ENCODE results near the gene STK24.

Gene STK24

GRCh38 chr13:98546402-98546801 lies 30.5 kb downstream of the STK24 start (continued):
- TF ChIP-seq PATZ1 (CRISPR knock-in tag; IDR thresholded peaks at IDR 0.05; ENCODE audit: borderline replicate concordance) (no peak), ZNF8 (CRISPR knock-in tag; IDR thresholded peaks at IDR 0.05) (no peak)

GRCh38 chr13:98544104-98544710 lies 32.7 kb downstream of the STK24 start:
- TF ChIP-seq, protein P1, sequence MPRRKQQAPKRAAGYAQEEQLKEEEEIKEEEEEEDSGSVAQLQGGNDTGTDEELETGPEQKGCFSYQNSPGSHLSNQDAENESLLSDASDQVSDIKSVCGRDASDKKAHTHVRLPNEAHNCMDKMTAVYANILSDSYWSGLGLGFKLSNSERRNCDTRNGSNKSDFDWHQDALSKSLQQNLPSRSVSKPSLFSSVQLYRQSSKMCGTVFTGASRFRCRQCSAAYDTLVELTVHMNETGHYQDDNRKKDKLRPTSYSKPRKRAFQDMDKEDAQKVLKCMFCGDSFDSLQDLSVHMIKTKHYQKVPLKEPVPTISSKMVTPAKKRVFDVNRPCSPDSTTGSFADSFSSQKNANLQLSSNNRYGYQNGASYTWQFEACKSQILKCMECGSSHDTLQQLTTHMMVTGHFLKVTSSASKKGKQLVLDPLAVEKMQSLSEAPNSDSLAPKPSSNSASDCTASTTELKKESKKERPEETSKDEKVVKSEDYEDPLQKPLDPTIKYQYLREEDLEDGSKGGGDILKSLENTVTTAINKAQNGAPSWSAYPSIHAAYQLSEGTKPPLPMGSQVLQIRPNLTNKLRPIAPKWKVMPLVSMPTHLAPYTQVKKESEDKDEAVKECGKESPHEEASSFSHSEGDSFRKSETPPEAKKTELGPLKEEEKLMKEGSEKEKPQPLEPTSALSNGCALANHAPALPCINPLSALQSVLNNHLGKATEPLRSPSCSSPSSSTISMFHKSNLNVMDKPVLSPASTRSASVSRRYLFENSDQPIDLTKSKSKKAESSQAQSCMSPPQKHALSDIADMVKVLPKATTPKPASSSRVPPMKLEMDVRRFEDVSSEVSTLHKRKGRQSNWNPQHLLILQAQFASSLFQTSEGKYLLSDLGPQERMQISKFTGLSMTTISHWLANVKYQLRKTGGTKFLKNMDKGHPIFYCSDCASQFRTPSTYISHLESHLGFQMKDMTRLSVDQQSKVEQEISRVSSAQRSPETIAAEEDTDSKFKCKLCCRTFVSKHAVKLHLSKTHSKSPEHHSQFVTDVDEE (CRISPR knock-in tag; IDR thresholded peaks at IDR 0.05): no peak
- no peak for TF ChIP-seq RARB (CRISPR knock-in tag; IDR thresholded peaks at IDR 0.05)
- TF ChIP-seq OSR1 (CRISPR knock-in tag; IDR thresholded peaks at IDR 0.05): no peak
- ATAC-seq: no peak

- no peak for ATAC-seq
These were observed 33.4 kb downstream of the STK24 start for GRCh38 chr13:98543378-98544103.

More at GRCh38 chr13:98543378-98544103, 33.4 kb downstream of the STK24 start:
- no peak for TF ChIP-seq PPARA (CRISPR knock-in tag; IDR thresholded peaks at IDR 0.05; ENCODE audit: borderline replicate concordance)
- no peak for TF ChIP-seq GLIS3 (CRISPR knock-in tag; IDR thresholded peaks at IDR 0.05)
- TF ChIP-seq, protein P1 (CRISPR knock-in tag; IDR thresholded peaks at IDR 0.05): no peak
- TF ChIP-seq, protein P2, sequence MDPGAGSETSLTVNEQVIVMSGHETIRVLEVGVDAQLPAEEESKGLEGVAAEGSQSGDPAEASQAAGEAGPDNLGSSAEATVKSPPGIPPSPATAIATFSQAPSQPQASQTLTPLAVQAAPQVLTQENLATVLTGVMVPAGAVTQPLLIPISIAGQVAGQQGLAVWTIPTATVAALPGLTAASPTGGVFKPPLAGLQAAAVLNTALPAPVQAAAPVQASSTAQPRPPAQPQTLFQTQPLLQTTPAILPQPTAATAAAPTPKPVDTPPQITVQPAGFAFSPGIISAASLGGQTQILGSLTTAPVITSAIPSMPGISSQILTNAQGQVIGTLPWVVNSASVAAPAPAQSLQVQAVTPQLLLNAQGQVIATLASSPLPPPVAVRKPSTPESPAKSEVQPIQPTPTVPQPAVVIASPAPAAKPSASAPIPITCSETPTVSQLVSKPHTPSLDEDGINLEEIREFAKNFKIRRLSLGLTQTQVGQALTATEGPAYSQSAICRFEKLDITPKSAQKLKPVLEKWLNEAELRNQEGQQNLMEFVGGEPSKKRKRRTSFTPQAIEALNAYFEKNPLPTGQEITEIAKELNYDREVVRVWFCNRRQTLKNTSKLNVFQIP (CRISPR knock-in tag; IDR thresholded peaks at IDR 0.05; ENCODE audit: borderline replicate concordance, low read depth): no peak
- no peak for TF ChIP-seq ZFP3 (CRISPR knock-in tag; IDR thresholded peaks at IDR 0.05)
- no peak for TF ChIP-seq TOX (CRISPR knock-in tag; IDR thresholded peaks at IDR 0.05; ENCODE audit: borderline replicate concordance)
- TF ChIP-seq BACH2 (CRISPR knock-in tag; IDR thresholded peaks at IDR 0.05; ENCODE audit: borderline replicate concordance): no peak
- no peak for TF ChIP-seq TCF4 (CRISPR knock-in tag; IDR thresholded peaks at IDR 0.05; ENCODE audit: borderline replicate concordance)
- no peak for TF ChIP-seq ARNTL (CRISPR knock-in tag; IDR thresholded peaks at IDR 0.05; ENCODE audit: borderline replicate concordance, low read depth)
- TF ChIP-seq ZC3H10 (CRISPR knock-in tag; IDR thresholded peaks at IDR 0.05): no peak
- TF ChIP-seq ZNF70 (CRISPR knock-in tag; IDR thresholded peaks at IDR 0.05): no peak
- no peak for TF ChIP-seq ZFP30 (CRISPR knock-in tag; IDR thresholded peaks at IDR 0.05)
- TF ChIP-seq, protein P3, sequence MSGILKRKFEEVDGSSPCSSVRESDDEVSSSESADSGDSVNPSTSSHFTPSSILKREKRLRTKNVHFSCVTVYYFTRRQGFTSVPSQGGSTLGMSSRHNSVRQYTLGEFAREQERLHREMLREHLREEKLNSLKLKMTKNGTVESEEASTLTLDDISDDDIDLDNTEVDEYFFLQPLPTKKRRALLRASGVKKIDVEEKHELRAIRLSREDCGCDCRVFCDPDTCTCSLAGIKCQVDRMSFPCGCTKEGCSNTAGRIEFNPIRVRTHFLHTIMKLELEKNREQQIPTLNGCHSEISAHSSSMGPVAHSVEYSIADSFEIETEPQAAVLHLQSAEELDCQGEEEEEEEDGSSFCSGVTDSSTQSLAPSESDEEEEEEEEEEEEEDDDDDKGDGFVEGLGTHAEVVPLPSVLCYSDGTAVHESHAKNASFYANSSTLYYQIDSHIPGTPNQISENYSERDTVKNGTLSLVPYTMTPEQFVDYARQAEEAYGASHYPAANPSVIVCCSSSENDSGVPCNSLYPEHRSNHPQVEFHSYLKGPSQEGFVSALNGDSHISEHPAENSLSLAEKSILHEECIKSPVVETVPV (CRISPR knock-in tag; IDR thresholded peaks at IDR 0.05): no peak
- no peak for TF ChIP-seq PATZ1 (CRISPR knock-in tag; IDR thresholded peaks at IDR 0.05; ENCODE audit: borderline replicate concordance)
- no peak for TF ChIP-seq CSDC2 (CRISPR knock-in tag; IDR thresholded peaks at IDR 0.05)
- TF ChIP-seq RARB (CRISPR knock-in tag; IDR thresholded peaks at IDR 0.05): no peak
- no peak for TF ChIP-seq OSR1 (CRISPR knock-in tag; IDR thresholded peaks at IDR 0.05)
- no peak for TF ChIP-seq ZNF8 (CRISPR knock-in tag; IDR thresholded peaks at IDR 0.05)
- no peak for TF ChIP-seq CREB5 (CRISPR knock-in tag; IDR thresholded peaks at IDR 0.05; ENCODE audit: low read depth)
